GM21825 (cell line): Measurements from ENCODE around the gene EPHB1.
"Not testable (repeated sequence)": the region's sequence is repeated elsewhere in the genome, so short reads cannot be mapped to it uniquely, and the experiment has no call there.

Source experiments
- ATAC-seq: cut with Tn5 transposase; IDR thresholded peaks from one replicate; pipeline ENCODE4 v1.9.1; 2021; ENCODE audit warnings: mild to moderate bottlenecking, moderate library complexity; ENCODE audit not compliant: unreplicated experiment

EPHB1 gene

DNA sequence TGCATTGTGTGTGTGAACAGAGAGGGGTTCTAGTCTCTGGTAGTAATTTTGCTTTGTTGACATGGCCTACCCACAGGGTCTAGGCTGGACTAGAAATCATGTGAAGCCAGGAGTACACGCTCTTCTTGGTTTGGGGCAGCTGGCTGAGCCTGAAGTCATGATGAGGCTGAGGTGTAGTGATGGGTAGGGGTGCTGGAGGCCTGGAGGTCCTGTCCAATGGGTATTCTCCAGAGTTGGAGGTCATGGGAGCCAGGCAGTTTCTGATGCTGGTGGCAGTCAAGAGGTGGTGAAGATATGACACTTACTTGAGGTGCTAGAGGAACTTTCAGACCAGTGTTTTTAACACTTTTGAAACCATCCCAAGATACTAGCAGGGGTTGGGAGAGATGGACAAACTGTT, 18.5 kb upstream of the EPHB1 start:
- no peak for ATAC-seq

DNA sequence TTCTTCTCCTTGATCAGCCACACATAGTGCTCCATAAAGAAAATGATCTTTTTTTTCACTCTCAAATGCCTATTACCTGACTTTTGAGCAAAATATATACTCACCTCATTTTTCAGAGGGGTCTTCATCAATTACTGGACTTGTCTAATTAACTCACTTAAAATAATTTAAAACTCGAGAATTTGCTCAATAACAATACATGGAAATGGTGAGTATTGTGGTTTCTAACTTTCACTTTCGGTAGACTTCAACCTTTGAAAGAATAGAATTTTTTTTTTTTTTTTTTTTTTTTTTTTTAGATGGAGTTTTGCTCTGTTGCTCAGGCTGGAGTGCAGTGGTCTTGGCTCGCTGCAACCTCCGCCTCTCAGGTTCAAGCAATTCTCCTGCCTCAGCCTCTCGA, 17.7 kb upstream of the EPHB1 start:
- ATAC-seq: no peak

DNA sequence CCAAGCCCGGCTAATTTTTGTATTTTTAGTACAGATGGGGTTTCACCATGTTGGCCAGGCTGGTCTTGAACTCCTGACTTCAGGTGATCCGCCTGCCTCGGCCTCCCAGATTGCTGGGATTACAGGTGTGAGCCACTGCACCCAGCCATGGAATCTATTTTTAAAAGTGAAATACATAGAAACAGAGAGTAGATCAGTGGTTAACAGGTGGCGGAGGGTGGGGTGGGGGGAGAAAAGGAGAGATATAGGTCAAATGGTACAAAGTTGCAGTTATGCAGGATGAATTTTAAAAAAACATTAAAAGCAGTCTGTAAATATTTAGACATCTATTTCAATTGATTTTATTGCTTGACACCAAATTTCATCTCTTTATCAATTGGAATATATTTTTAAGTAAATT, 6.8 kb upstream of the EPHB1 start:
- not testable (repeated sequence) for ATAC-seq

DNA sequence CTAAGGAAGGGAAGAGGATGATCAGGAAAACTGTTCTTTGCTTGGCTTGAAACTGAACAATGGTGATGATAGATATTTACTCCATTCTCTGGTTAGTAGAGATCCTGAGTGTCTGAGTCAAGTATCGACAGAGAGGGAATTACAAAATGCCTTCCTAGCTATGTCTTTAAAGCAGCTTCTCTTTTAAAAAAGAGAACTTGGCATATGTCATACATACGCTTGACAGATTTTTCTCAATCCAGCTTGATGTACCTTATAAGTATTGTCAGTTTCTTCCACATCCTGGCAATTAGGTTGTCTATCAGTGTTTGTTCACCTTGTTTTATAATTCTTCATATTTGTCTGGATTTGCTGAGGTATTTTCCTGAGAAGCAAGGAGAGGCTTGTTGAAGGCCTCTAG, 5.0 kb upstream of the EPHB1 start:
- ATAC-seq: no peak

DNA sequence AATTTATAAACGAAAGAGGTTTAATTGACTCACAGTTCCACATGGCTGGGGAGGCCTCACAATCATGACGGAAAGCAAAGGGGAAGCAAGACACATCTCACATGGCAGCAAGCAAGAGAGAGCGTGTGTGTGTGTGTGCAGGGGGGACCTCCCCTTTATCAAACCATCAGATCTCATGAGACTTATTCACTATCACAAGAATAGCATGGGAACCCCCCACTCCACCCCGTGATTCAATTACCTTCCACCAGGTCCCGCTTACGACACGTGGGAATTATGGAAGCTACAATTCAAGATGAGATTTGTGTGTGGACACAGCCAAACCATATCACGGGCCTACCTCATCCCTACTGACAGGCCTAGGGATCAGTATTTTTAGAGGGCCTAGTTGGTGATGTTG, 3.1 kb upstream of the EPHB1 start:
- ATAC-seq: no peak

DNA sequence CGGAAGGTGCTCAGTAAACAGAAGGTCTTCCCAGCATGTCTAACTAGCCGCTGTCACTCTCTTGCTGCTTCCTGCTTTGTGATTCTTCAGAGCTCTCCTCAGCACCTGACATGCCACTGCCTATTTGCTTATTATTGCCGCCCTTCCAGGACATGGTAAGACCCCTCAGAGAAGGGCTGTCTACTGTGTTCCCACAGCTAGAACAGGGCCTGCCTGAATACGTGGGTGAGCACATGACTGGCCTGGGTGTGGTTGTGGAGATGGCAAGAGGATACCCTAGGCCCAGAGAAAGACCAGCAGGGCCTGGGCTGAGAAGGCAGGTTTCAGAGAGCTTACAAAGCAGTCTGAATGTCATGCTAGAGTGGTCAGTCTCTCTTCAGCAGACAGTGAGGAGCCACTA, 2.4 kb upstream of the EPHB1 start:
- ATAC-seq: no peak

DNA sequence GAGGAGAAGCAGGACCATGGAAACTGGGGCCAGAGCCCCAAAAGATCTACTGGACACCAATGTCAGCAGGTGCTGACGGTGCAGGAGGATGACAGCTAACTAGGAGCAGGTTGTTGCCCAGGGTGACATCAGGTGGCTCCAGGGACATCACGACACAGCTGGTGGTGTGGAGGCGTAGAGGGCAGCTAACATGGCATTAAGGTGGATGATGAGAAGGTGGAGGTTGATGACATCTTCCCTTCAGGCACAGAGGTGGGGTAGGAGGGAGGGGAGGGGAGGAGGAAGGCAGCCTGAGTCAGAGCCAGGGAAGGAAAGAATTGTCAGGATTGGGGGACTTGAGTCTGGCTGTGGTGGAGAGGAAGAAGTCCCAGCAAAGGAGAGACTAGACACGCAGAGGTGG, 1.5 kb upstream of the EPHB1 start:
- ATAC-seq: no peak

DNA sequence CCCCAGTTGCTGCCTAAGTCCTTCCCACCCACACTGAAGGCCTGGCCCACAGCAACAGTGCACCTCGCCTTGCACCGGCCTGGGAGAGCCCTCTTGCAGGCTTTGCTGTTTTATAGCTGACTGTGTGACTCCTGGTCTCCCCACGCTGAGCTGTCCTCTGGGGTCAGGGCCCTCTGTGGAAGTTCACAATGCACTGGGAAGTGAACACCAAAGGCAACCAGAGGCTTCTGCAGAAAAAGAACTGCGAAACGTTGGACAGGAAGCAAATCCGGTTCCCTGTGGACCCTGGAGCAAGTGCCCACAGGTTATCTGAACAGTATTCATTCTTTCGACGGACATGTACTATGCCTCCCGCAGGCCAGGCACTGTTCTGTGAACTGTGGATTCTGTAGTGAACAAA, 737 bp upstream of the EPHB1 start:
- ATAC-seq: no peak

DNA sequence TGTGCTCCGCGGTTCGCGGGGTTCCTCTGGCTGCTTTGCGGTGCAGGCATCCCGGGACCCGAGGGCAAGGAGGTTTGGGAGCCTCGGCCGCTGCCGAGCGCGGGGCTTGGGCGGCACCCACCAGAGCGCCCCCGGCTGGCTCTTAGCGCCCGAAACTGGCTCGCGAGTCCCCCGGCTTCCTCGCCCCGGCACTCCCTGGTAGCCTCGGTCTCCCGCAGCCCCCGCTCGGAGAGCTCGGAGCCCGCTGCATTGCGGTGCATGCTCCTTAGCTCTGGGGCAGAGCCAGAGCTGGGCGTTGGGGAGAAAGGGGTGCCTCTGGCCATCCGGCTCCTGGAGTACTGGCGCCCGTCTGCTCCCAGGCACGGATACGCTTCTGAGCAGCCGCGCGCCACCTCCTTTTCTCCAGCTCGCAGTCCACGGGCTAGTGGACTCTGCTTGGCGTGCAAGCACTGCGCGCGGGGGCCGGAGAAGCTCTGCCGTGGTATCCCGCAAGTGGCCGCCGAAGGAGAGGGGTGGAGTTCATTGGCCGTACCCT, 753 bp downstream of the EPHB1 start:
- no peak for ATAC-seq

DNA sequence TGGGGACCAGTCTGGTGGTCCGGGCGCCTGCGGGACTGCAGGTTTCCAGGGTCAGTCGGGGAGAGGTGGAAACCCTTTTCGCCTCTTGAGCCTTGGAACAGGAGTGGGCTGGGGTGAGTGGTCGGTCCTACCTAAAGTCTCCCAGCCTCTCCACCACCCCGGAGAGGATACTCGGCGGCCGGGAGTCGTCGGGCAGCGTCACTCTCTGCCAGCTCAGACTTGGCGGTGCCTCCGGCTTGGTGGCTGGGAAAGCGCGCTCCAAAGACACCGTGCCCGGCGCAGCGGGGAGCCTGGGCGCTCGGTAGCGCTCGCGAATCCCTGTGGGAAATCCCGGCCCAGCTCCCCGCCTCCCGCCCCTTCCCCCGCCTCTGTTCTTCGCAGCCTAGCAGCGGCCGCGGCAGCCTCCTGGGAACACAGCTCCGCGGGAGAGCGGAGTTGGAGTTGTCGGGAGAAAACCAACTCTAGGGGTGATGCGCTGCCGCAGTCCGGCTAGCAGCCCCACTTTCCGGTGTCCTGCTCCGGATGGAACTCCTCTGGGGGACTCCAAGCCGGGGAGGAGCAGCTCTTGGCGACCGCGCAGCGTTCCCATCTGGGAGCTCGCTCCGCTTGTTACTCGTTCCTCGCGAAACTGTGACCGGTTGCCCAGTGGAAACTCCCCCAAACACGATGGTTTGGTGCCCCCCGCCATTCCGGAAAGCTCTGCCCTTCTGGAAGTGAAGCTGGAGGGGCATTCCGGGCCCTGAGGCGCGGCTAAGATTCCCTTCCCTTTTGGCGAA, 1.4 kb downstream of the EPHB1 start:
- ATAC-seq: no peak

DNA sequence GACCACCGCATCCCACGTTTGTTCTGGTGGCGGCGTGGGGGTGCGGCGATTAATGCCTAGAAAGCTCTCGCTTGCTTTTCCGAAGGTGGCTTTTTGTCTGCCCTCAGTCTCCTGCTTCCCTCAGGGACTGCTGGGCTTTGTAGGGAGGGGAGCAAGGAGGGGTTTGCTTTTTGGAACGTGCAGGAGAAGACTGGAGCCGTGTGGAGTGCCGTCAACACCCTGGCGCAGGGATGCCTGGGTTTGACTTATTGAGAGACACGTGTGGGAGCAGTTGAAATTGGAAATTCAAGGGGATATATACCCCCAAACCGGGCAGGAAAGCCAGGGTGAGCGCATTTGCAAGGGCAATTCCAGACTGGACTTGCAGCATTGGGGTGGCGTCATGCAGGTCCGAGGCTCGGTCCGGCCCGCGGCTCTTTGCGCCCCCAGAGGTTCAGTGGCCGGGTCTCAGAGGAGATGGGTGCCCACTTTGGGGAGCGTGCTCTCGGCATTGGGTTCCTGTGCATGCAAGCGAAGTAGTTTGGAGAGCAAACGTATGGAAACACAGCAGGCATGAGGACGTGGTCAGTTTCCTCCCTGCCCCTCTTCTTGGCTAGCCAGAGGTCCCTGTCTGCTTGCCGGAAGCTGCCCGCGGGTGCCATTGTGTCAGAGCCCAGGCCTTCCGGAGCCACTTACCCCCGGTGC, 2.1 kb downstream of the EPHB1 start:
- ATAC-seq: no peak

DNA sequence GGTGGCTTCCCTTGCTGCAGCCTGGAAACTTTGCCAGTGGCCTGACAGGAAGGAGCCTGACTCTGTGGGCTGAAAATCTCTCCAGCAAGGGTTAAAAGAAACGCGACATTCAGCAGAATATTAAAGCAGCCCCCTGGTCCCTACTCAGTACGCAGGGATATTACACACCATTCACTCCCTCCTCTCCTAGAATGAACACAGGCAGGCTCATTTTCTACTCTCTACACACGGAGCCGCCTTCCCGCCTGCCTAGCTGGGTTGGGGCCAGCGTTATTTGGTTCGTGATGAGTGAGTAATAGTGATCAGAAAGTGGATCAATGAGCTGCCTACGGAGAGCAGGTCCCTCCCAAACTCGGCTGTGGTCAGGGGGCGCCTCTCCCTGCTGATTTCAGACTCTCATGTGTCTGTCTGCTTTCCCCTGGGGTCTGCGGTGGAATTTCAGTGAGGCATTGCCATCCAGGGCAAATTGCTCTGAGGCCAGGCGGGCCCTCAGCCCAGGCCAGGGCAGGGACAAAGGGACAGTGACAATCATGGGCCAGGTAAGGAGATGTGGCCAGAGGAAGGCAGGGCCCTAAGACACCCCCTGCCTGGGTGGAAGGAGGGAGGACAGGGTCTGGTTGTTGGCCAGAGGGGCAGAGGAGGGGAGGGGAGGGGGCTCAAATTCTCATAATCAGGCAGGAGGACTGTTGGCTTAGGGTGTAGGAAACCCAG, 2.8 kb downstream of the EPHB1 start:
- no peak for ATAC-seq

DNA sequence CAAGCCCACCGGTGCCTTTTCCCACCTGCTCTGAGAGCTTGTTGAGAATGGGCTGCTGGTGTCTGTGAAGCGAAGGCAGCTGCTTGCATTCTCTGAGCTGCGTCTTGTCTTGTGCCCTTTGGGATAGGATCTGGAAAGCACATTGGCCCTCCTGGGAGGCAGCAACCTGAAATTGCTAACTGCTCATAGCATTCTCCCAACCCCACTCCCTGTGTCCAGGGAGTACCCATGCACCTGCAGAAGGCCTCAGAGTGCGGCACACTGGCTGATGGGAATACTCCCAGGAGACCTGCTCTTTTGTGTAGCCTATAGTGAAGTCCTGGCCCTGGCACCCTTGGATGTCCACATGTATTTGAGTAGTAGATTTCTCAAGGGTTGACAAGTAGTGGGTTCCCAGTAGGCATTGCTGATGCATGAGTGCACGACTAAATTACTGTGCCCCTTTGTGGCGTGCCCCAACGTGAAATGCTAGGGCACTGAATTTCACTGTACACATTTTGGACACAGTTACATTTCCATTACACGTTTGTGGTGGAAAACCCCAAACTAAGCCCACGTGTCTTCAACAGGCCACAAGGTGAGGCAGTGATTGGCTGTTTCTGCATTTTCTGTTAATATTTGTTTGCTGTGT, 3.7 kb downstream of the EPHB1 start:
- ATAC-seq: no peak

DNA sequence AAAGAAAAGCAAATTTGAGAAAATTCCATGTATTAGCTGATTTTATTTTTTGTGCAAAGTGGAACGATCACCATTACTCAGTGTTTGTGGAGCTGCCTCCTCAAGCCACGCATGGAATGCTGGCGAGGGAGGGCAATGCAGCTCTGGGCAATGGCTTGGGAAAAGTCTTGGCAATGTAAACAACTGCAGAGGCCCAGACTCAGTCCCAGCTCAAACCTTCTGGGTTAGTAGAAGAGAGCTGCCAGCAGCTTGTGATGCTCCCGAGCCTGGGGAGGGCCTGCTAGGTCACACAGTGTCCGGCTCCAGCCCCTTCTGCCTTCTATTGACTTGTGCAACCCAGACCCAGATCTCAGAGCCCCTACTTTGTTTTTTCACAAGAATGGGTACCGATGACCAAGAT, 4.3 kb downstream of the EPHB1 start:
- no peak for ATAC-seq

DNA sequence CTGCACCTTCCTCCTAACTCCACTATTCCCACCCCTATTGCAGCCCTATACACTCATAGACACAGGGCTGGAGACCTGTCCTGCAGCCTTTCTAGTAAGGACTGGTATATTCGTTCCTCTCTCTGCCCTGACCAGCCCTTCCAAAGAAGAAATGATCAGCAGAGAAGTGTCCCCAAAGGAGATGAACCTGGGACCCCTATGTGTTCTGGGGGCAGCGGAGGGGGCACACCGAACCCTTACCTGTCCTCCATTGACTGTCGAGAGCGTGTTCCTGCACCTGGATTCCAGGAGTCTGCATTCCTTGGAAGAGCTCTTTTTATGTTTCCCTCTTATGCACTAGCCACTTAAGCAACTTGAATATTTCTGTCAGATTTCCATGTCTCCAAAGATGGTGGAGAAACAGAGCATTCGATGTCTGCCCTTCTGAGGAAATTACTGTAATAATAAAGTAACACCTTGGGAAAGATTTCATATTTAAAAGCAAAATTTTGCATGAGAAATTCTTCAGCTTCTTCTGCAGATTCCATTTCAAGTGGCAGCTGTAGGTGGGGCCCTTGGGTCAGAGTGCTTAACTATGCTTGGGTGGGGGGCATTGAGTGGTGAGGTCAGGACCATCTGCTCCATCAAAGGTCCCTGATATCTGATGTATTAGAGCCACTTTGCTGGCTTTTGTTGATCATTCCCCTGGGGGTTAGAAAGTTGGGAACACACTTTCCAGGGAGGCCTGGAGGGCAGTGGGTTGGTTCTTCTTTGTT, 6.3 kb downstream of the EPHB1 start:
- ATAC-seq: no peak

DNA sequence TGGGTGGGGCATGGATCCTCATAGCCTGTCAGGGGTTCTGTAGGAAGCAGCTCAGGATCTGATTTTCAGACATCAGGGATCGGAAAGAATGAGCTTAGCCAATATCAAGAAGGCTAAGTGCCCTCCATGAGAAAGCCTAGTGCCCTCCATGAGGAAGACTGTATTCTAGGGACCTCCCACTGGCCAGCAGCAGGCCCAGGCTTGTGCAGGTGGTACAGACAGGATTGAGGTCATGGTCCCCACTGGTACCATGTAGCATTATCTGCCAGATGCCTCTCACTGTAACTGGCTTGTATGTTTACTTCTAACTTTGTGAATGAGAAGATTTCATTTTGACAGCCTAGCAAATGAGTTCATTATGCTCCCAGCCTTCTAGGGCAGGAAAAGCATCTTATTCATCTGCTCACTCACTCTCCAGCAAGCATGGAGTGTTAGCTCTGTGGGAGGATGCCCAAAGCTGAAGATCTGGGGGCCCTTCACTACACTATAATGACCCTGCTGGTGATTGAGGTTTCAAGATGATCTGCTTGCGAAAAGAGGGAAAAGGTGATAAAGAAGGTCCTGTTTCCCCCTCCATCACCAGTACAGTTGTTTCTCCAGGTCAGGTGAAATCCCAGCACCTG, 7.5 kb downstream of the EPHB1 start:
- peak; percentile 14 for ATAC-seq

DNA sequence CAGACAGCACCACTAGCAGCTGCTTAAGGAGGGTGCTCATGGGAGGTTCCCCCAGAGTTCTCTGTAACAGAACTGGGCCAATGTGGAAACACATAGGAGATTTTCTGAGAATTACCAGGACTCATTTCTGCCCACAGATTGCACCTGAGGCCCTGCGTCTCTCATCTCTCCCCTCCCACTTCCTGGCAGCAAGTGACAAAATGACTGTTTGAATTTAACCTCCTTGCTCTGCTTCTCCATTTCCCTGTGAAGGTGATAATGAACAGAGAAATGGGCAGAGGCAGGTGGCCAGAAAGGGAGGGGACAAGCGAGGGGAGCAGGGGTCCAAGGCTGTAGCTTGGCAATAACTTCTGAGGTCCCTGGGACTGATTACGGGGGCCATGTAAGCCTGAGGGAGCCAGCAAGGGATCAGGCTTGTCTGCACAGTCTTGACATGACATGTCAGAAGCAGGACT, 8.0 kb downstream of the EPHB1 start:
- peak; percentile 55 for ATAC-seq

DNA sequence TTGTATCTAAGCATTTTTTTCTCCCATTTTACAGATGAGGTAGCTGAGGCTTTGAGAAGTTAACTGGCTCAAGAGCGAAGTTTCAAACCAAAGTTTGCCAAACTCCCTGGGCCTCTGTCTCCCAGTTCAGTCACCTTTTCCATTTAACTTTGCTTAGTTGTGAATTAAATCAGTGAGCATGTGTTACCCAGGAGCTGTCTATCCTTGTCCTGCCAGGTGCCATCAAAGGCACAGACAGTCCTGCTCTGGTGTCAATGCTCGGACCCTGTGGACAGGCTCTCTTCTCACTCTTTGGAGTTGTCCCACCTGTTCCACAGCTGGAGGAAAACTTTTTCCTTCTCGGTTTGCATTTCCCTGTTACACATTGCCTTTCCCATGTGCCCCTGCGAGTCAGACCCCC, 8.6 kb downstream of the EPHB1 start:
- ATAC-seq: no peak

DNA sequence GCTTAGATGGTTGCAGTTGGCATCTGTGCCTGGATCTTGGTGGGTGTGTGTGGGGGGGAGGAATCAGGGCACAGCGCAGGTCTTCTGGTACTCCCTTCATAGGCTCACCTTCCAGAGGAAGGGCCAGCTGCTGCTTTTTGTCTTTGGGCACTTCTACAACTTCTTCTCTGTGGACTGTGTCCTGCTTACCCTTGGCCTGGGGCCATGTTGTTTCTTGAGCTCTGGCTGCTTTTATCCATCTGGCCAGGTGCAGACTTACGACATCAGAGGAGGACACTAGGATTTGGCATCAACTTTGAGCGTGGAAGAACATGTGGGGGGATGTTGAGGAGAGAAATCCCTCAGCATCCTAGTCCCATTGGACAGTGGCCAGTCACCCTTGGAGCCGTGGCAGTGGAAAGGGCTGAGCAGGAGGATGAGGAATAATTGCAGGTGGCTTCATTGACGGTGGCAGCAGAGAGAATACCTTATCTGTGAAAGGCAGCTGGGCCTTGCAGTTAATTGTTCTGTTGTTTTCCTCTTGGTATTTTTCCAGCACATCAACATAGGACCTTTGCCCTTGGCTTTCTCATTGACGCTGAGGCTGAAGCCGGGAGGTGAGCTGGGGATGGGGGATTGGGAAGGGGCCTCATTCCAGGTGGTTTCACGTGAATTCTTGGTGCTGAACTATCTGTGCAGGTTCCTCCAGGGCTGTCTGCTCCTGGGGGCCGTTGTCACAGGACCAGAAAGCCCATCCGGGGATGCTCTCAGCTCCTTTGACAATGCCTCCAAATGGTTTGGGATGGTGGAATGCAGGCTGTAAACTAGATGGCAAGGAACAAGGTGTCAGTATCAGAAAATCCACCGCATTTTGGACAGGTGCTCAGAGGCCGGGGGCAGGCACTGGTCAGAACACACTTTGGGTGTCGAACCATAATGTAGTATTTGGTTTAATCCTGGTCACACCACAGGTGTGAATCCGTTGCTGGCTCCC, 9.7 kb downstream of the EPHB1 start:
- no peak for ATAC-seq
